GM23338 (cell line): Measurements from ENCODE around the gene KIAA1191. TPM values are rescaled to one million over a fixed set of nuclear protein-coding genes. Genes with fewer than 3 reads are reported as not detected.

Experiments used
- ATAC-seq: fragments of 200-7000 bp; cut with Tn5 transposase; 3 replicates; pipeline ENCODE4 v1.9.1; 2020
- DNase-seq: peaks from one replicate; pipeline ENCODE4 v3.0.0-alpha.2; 2015; ENCODE audit warnings: low spot score
- H2AFZ ChIP-seq: fragments of 200-600 bp; sonication (generic); 2 replicates; pipeline ENCODE4 v1.8.0; 2016; ENCODE audit warnings: antibody characterized with exemption, mild to moderate bottlenecking, moderate library complexity
- H3F3A ChIP-seq: fragments of 200-600 bp; sonication (generic); replicated peaks from 2 replicates; pipeline ENCODE4 v1.8.0; 2017; ENCODE audit warnings: antibody characterized with exemption, mixed run types, low read depth
- H3K27ac ChIP-seq: fragments of 200-600 bp; sonication (generic); 2 replicates; pipeline ENCODE4 v1.6.1; 2016; ENCODE audit warnings: low read depth
- H3K27me3 ChIP-seq: fragments of 200-600 bp; sonication (generic); 2 replicates; pipeline ENCODE4 v1.8.0; 2016; ENCODE audit warnings: mild to moderate bottlenecking, mixed run types, moderate library complexity; ENCODE audit not compliant: insufficient read depth
- H3K36me3 ChIP-seq: fragments of 200-600 bp; sonication (generic); 2 replicates; pipeline ENCODE4 v1.8.0; 2016; ENCODE audit warnings: mild to moderate bottlenecking; ENCODE audit not compliant: insufficient read depth
- H3K4me1 ChIP-seq: fragments of 200-600 bp; sonication (generic); 2 replicates; pipeline ENCODE4 v1.8.0; 2016; ENCODE audit warnings: mild to moderate bottlenecking, moderate library complexity; ENCODE audit not compliant: insufficient read depth
- H3K4me2 ChIP-seq: fragments of 200-600 bp; sonication (generic); 2 replicates; pipeline ENCODE4 v1.7.1; 2017; ENCODE audit warnings: mixed run types
- H3K4me3 ChIP-seq: fragments of 200-600 bp; sonication (generic); 2 replicates; pipeline ENCODE4 v1.6.1; 2016; ENCODE audit warnings: mixed run types
- H3K79me2 ChIP-seq: fragments of 200-600 bp; sonication (generic); replicated peaks from 2 replicates; pipeline ENCODE4 v1.8.0; 2017; ENCODE audit warnings: mild to moderate bottlenecking; ENCODE audit not compliant: insufficient read depth
- H3K9me2 ChIP-seq: fragments of 200-600 bp; sonication (generic); 2 replicates; pipeline ENCODE4 v1.8.0; 2017; ENCODE audit not compliant: insufficient read depth
- H4K20me1 ChIP-seq: fragments of 200-600 bp; sonication (generic); replicated peaks from 2 replicates; pipeline ENCODE4 v1.8.0; 2017; ENCODE audit warnings: mild to moderate bottlenecking; ENCODE audit not compliant: insufficient read depth
- H3K27ac Mint-ChIP-seq: 2 replicates; pipeline ENCODE4 v1.8.0; 2020; ENCODE audit warnings: inconsistent platforms, mild to moderate bottlenecking, moderate library complexity, mixed read lengths
- H3K27me3 Mint-ChIP-seq: 3 replicates; pipeline ENCODE4 v1.8.0; 2022; ENCODE audit warnings: low read depth, mild to moderate bottlenecking, moderate library complexity, mixed read lengths, inconsistent platforms; ENCODE audit not compliant: insufficient read depth, poor library complexity
- H3K36me3 Mint-ChIP-seq: 3 replicates; pipeline ENCODE4 v1.8.0; 2021; ENCODE audit warnings: low read depth, mild to moderate bottlenecking, inconsistent platforms, moderate library complexity, mixed read lengths
- H3K4me1 Mint-ChIP-seq: 3 replicates; pipeline ENCODE4 v1.8.0; 2020; ENCODE audit warnings: mild to moderate bottlenecking, inconsistent platforms, mixed read lengths
- H3K4me3 Mint-ChIP-seq: 3 replicates; pipeline ENCODE4 v1.8.0; 2021; ENCODE audit warnings: moderate library complexity, mild to moderate bottlenecking, inconsistent platforms, mixed read lengths
- H3K9me3 Mint-ChIP-seq: 3 replicates; pipeline ENCODE4 v1.8.0; 2020; ENCODE audit warnings: moderate library complexity, mild to moderate bottlenecking, inconsistent platforms, mixed read lengths
- CREB1 ChIP-seq: fragments of 250-450 bp; sonication (Bioruptor Pico); IDR thresholded peaks from 2 replicates; pipeline ENCODE4 v1.5.0; 2020; ENCODE audit warnings: low read depth, mild to moderate bottlenecking, moderate library complexity
- CTCF ChIP-seq, 2 experiments: fragments of 200-600 bp in 1 of 2; sonication (generic) in 1 of 2; conservative IDR thresholded peaks; 2 replicates each; pipeline versions ENCODE4 v1.5.1 to v1.6.1; 2016 to 2017; ENCODE audit warnings: antibody characterized with exemption in 2 of 2, low read depth in 2 of 2, mild to moderate bottlenecking in 2 of 2, moderate library complexity in 1 of 2
- JUNB ChIP-seq: IDR thresholded peaks from one replicate; pipeline ENCODE4 v1.6.1; 2016; ENCODE audit warnings: antibody characterized with exemption; ENCODE audit not compliant: unreplicated experiment
- NANOG ChIP-seq: IDR thresholded peaks from 2 replicates; pipeline ENCODE4 v1.6.1; 2016; ENCODE audit warnings: antibody characterized with exemption, borderline replicate concordance
- REST ChIP-seq: IDR thresholded peaks from one replicate; pipeline ENCODE4 v1.6.1; 2018; ENCODE audit warnings: antibody characterized with exemption; ENCODE audit not compliant: unreplicated experiment
- ZNF462 ChIP-seq: fragments of 250-450 bp; sonication (Bioruptor Pico); IDR thresholded peaks from 2 replicates; pipeline ENCODE4 v1.5.0; 2020; ENCODE audit warnings: mild to moderate bottlenecking, moderate library complexity
- polyA plus RNA-seq: library from polyadenylated mRNA; unstranded; fragments of >200 nt; fragmentation: Nextera tagmentation; extraction: Ambion mirVana; gene quantifications from 2 replicates; pipeline ENCODE4 v1.2.1, GENCODE V29; 2016
- total RNA-seq: library from RNA; depleted of rRNA; stranded (reverse); fragments of >200 nt; shearing (Covaris generic); gene quantifications from 2 replicates; pipeline ENCODE4 v1.2.3, GENCODE V29; 2014

The KIAA1191 gene
- total and polyA plus RNA-seq, 2 experiments from 2014 or later, result 52.3 to 87.2 TPM

- no peak for TF ChIP-seq ZNF462
- TF ChIP-seq NANOG, result peak; percentile 41; the same call in 1 of the 2 replicates
- peak; percentile 69 for TF ChIP-seq CREB1 (CRISPR knock-in tag)
- TF ChIP-seq CTCF (conservative IDR thresholded peaks at IDR 0.05; ENCODE audit: low read depth in 2 of 2), result 0 out of 4 replicates have a peak, but pooled peaks of 1 of the 2 experiments have one; percentile 1
- TF ChIP-seq JUNB, result no peak
Observed at GRCh38 chr5:176388444-176389134, 27.0 kb upstream of the KIAA1191 start, which contains the start of the genes HIGD2A and NOP16 (continued).

- H3K9me3 Mint-ChIP-seq, result no peaks in the 10 kb centered on the region; the same call in 2 of the 3 replicates
- Histone ChIP-seq H3K79me2 (peaks cover 33% of the 10 kb centered on the region), H4K20me1 (peaks cover 18% of the 10 kb centered on the region), H2AFZ (no peak overlapping the region), H3F3A (peaks cover 18% of the 10 kb centered on the region; the same call in 1 of the 2 replicates), H3K9me2 (no peaks in the 10 kb centered on the region), H3K27me3 (no peaks in the 10 kb centered on the region), H3K27ac (no peak overlapping the region), H3K4me2 (peak overlapping the region; percentile 96), H3K36me3 (peaks cover 21% of the 10 kb centered on the region), H3K4me1 (peaks cover 9% of the 10 kb centered on the region; the same call in 1 of the 2 replicates), H3K4me3 (peak overlapping the region; percentile 67)
- peaks cover 17% of the 10 kb centered on the region for H3K27me3 Mint-ChIP-seq
- ATAC-seq (peak; percentile 25), DNase-seq (peak; percentile 69)
- TF ChIP-seq REST, result no peak
- TF ChIP-seq CREB1 (CRISPR knock-in tag), result peak; percentile 68
- peaks cover 16% of the 10 kb centered on the region for H3K4me1 Mint-ChIP-seq
- H3K4me3 Mint-ChIP-seq, result peak overlapping the region; percentile 99
- peaks cover 64% of the 10 kb centered on the region for H3K36me3 Mint-ChIP-seq
- peak overlapping the region; percentile 100 for H3K27ac Mint-ChIP-seq
Observed at GRCh38 chr5:176388003-176388443, 26.5 kb upstream of the KIAA1191 start.
